Calu3 (cell line): Measurements from ENCODE around the gene ETFA. TPM values are rescaled to one million over a fixed set of nuclear protein-coding genes. Genes with fewer than 3 reads are reported as not detected.

Source experiments
- Bru-seq: library from RNA; stranded (reverse); fragments of 400-500 nt; gene quantifications from one replicate; lab custom pipeline; 2021; lab: Mats Ljungman, UMichigan
- BruChase-seq, 2 experiments: library from RNA; stranded (reverse); fragments of 400-500 nt; gene quantifications; one replicate each; lab custom pipeline; 2021; lab: Mats Ljungman, UMichigan
- BruUV-seq: library from RNA; stranded (reverse); fragments of 400-500 nt; replicated peaks from 2 replicates; lab custom pipeline; 2021; lab: Mats Ljungman, UMichigan
- CTCF ChIA-PET: fragments of 300-600 bp; sonication (Branson Sonifier 250); formaldehyde crosslinking; loops from one replicate; lab custom pipeline; 2022; ENCODE audit warnings: antibody characterized with exemption; lab: Charles Lee
- DNase-seq: peaks from one replicate; pipeline ENCODE4 v3.0.0; 2022
- H3K27ac Mint-ChIP-seq: one replicate; pipeline ENCODE4 v1.8.0; 2022; ENCODE audit warnings: mixed read lengths; ENCODE audit not compliant: unreplicated experiment
- H3K27me3 Mint-ChIP-seq: one replicate; pipeline ENCODE4 v1.8.0; 2022; ENCODE audit warnings: mixed read lengths; ENCODE audit not compliant: unreplicated experiment
- H3K36me3 Mint-ChIP-seq: one replicate; pipeline ENCODE4 v1.8.0; 2022; ENCODE audit warnings: mild to moderate bottlenecking, moderate library complexity, mixed read lengths; ENCODE audit not compliant: insufficient read depth, unreplicated experiment
- H3K4me1 Mint-ChIP-seq: one replicate; pipeline ENCODE4 v1.8.0; 2022; ENCODE audit warnings: mild to moderate bottlenecking, low read depth, mixed read lengths; ENCODE audit not compliant: unreplicated experiment
- H3K4me3 Mint-ChIP-seq: one replicate; pipeline ENCODE4 v1.8.0; 2022; ENCODE audit warnings: mild to moderate bottlenecking, low read depth, moderate library complexity, mixed read lengths; ENCODE audit not compliant: unreplicated experiment
- H3K9me3 Mint-ChIP-seq: one replicate; pipeline ENCODE4 v1.8.0; 2022; ENCODE audit warnings: low read depth, mixed read lengths; ENCODE audit not compliant: unreplicated experiment
- CTCF ChIP-seq: fragments of 200-600 bp; IDR thresholded peaks from one replicate; pipeline ENCODE4 v1.8.0; 2022; ENCODE audit warnings: antibody characterized with exemption; ENCODE audit not compliant: unreplicated experiment
- intact Hi-C: fragments of 100-400 bp; cut with micrococcal nuclease; formaldehyde crosslinking; loops from one replicate; pipeline ENCODE4 v1.10.0; 2022; ENCODE audit not compliant: unreplicated experiment
- long read RNA-seq: library from polyadenylated mRNA; stranded (forward); transcript quantifications from one replicate; pipeline ENCODE4 v2.0.0, GENCODE V29; 2022
- total RNA-seq: library from RNA; stranded (reverse); gene quantifications from 2 replicates; pipeline ENCODE4 v1.2.3, GENCODE V29; 2022

ETFA gene
- total RNA-seq (230 and 252 TPM in 2 replicates), Bru-seq, nascent RNA (percentile 93 among the genes with signal in this experiment), BruChase-seq, experiment 1, labeled RNA remaining after a 6-hour chase (percentile 86 among the genes with signal in this experiment), BruChase-seq, experiment 2, labeled RNA remaining after a 2-hour chase (percentile 77 among the genes with signal in this experiment)
- long read RNA-seq, transcript ETFA-216 (10 exons, 942 nt) = minor isoform, 5 of 414 reads
- long read RNA-seq, transcript ETFA-203 (12 exons, 2,287 nt) = major isoform, 288 of 414 reads
- long read RNA-seq, transcript ETFA-202 (11 exons, 1,346 nt) = minor isoform, 62 of 414 reads
- long read RNA-seq, partial matches to known transcripts = 11 of 414 reads
- long read RNA-seq, other reads (novel, unspliced or antisense) = 40 of 414 reads

DNA sequence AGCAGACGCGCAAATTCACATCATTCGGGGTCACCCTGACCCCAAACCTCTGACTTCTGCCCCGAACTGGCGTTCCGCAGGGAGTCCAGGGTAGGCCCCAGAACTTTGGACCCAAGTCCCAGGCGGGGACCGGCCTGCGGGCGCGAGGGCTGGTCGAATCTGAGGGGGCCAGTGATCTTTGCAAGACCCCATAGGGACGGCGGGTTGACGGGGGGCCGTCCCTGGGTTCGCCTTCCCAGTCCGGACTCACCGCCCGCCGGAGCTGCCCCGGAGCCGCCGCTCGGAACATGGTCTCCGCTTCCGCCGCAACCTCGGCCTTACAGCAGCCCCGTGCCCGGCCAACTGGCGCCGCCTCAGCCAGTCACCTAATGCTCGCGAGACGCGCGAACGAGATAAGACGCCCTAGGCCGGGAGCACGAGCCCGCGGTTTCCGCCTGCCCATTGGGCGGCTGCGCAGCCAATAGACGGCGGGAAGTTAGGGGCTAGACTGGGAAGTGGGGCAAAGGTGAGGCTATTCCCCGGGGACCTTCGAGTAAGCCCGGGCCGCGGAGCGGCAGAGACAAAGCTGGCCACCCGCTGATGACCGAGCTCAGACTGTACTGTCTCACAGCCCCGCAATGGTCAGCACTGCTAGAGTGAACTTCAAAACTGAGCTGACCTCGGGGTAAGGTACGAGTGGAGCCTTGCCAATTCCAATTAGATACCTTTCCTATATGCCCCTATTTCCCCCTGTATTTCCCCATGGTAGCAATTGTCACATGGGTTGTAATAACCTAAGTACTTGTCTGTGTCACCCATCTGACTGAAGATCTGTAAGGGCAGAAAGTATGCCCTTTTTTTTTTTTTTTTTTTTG, at the start of gene ETFA:
ETFA (minus strand) TSS at position 370 of the 854 bp plus-strand sequence; CDS start at position 289, 81 bp downstream.
- CTCF ChIA-PET = interaction anchor here (0.6 to 3.2 kb wide), 3 partner anchors 12 to 1186 kb away, joined by 3 to 12 read pairs (median 4); no protein-coding TSS in a partner anchor
- Mint-ChIP-seq H3K27ac (peak within 1 kb of the TSS; percentile 81), H3K4me1 (peaks cover 43% of the 10 kb centered on the region), H3K36me3 (peaks cover 35% of the 10 kb centered on the region), H3K4me3 (peak within 1 kb of the TSS; percentile 43), H3K27me3 (no peaks in the 10 kb centered on the region), H3K9me3 (peaks cover 3% of the 10 kb centered on the region)
- DNase-seq = peak; percentile 98
- no peak for TF ChIP-seq CTCF
- BruUV-seq = no TSS peak
- intact Hi-C loops = no loop called here

DNA sequence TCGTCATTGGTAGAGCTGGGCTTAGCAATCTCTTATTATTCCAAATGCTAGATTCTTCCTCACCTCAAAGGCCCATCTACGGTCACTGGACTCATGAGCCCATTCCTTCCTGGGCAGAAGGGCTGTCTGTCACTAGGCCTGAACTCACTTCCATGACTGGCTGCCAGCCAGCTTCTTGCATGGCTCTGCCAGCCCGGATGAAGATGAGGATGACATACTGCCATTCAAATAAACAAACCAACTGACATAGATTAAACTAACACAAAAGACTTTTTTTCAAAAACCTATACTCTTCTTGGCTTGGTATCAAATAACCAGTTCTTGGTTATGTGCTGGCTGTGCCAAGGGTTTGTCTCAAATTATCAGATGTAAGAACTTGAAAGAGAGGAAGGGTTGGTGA, 49.1 kb upstream of the ETFA start:
- CTCF ChIA-PET = interaction anchor here (0.6 kb wide), 1 partner anchor 637 kb away, joined by 3 read pairs; a partner anchor contains a TSS
- DNase-seq = no peak
- no peaks in the 10 kb centered on the region for H3K4me1 Mint-ChIP-seq
- H3K9me3 Mint-ChIP-seq = no peaks in the 10 kb centered on the region
- no peaks in the 10 kb centered on the region for H3K36me3 Mint-ChIP-seq
- intact Hi-C loops = no loop called here
- BruUV-seq = no TSS peak
- no peak for TF ChIP-seq CTCF
- H3K27ac Mint-ChIP-seq = no peak overlapping the region
- no peaks in the 10 kb centered on the region for H3K27me3 Mint-ChIP-seq
- H3K4me3 Mint-ChIP-seq = no peak overlapping the region

DNA sequence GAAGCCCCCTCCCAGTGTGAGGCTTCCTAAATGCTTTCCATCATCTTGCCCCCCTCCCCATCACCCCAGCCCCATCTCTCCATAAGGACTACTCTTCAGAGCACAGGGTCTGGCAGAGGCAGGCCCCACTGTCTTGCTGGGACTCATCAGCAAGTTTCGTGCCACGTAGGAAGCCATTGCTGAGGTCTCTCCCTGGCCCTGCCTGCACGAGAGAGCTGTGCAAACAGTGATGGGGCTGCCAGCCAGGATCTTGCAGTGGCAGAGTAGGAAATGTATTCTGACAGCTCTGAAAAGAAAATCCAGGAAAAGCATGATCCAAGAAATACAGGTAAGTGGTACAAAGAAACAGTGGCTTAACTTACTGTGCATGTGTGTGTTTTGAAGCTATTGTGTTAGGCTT, 47.9 kb upstream of the ETFA start:
- H3K4me1 Mint-ChIP-seq = no peaks in the 10 kb centered on the region
- DNase-seq = no peak
- no peak overlapping the region for H3K4me3 Mint-ChIP-seq
- TF ChIP-seq CTCF = no peak
- no TSS peak for BruUV-seq
- no peaks in the 10 kb centered on the region for H3K36me3 Mint-ChIP-seq
- no peaks in the 10 kb centered on the region for H3K9me3 Mint-ChIP-seq
- intact Hi-C loops = no loop called here
- CTCF ChIA-PET = no interaction called here
- no peaks in the 10 kb centered on the region for H3K27me3 Mint-ChIP-seq
- no peak overlapping the region for H3K27ac Mint-ChIP-seq

DNA sequence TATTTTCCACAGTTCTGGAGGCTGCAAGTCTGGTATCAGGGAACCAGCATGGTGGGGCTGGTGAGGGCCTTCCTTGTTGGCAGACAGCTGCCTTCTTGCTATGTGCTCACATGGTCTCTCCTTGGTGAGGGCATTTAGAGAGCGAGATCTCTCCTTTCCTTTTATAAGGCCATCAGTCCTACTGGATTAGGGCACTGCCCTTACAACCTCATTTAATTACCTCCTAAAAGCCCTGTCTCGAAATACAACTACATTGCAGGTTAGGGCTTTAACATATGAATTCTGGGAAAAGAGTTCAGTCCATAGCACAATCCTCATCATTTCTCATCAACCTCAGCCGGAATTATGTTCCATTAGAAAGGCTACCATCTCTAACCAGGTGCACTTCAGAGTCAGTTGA, 47.2 kb upstream of the ETFA start:
- CTCF ChIA-PET = no interaction called here
- Mint-ChIP-seq H3K4me3 (no peak overlapping the region), H3K27ac (no peak overlapping the region), H3K27me3 (no peaks in the 10 kb centered on the region), H3K4me1 (no peaks in the 10 kb centered on the region), H3K9me3 (no peaks in the 10 kb centered on the region), H3K36me3 (no peaks in the 10 kb centered on the region)
- BruUV-seq = no TSS peak
- intact Hi-C loops = no loop called here
- TF ChIP-seq CTCF = no peak
- DNase-seq = no peak
